Retinal pigment epithelial cell (primary cell): Measurements from ENCODE around the gene RBM26.
A peak's percentile ranks its signal among the peaks of the same experiment; 100 is the strongest.
"Not testable (repeated sequence)": the region's sequence is repeated elsewhere in the genome, so short reads cannot be mapped to it uniquely, and the experiment has no call there.

Source experiments
- DNase-seq: peaks from one replicate; pipeline ENCODE4 v3.0.0-alpha.2; 2010; ENCODE audit warnings: low read depth
- H3K4me3 ChIP-seq: 2 replicates; pipeline ENCODE4 v1.5.1; 2011; ENCODE audit warnings: mild to moderate bottlenecking, low read length, control low read depth, moderate library complexity
- CTCF ChIP-seq: conservative IDR thresholded peaks from 2 replicates; pipeline ENCODE4 v1.5.1; 2011; ENCODE audit warnings: low read depth, low read length, control low read depth, inconsistent platforms

The RBM26 gene

GRCh38 chr13:79287939-79288795, 117.9 kb downstream of the RBM26 start:
- DNase-seq = no peak
- no peak overlapping the region for H3K4me3 ChIP-seq
- TF ChIP-seq CTCF = no peak

- H3K4me3 ChIP-seq = no peak overlapping the region
- DNase-seq = peak; percentile 16
- TF ChIP-seq CTCF = no peak
Observed at GRCh38 chr13:79285159-79285558, 120.9 kb downstream of the RBM26 start.

DNA sequence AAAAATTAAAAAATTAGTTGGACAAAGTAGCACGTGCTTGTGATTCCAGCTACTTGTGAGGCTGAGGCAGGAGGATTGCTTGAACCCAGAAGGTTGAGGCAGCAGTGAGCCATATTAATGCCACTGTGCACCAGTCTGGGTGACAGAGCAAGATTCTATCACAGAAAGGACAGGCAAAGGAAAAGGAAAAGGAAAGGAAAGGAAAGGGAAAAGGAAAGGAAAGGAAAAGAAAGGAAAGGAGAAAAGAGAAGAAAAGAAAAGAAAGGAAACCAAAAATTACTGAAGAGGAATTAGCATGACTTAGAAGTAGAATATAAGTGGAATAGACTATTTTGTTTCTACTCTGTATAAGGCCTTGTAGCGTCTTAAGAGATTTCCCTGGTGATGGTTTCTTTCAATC, 122.3 kb downstream of the RBM26 start:
- H3K4me3 ChIP-seq = no peak overlapping the region
- TF ChIP-seq CTCF = no peak
- DNase-seq = no peak

DNA sequence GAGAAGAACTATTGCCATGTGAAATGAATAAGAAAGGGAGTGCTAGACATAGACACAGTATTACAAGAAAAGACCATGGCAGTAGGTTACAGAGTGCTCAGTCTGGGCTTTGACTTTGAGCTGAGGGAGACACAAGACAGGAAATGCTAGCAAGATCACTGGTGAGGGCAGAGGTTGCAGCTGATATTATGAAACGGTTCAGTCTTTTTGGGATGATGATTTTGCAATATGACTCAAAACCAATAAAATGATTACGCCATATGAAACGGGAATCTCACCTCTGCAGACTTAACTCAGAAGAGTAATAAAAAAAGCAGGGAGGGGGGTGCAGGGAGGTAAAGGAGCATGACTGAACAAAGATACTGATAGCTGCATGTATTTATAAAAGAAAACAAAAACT, 123.1 kb downstream of the RBM26 start:
- TF ChIP-seq CTCF = no peak
- no peak for DNase-seq
- no peak overlapping the region for H3K4me3 ChIP-seq

DNA sequence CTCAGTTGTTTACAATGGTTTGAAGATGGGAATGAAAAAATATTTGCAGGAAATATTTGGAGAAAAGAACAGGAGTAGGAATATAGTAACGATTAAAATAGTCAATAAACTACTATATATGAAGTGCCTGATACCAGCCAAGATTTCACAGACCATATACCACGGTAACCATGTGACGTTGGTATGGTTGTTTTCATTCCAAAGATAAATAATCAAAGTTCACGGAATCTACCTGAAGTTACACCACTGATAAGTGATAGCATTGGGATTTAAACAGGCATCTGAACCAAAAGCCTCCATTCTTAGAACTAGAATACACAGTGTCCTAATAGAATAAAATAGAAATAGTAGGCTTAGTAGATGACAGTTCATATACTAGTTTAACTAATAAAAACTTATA, 123.5 kb downstream of the RBM26 start:
- TF ChIP-seq CTCF = no peak
- H3K4me3 ChIP-seq = no peak overlapping the region
- DNase-seq = no peak

GRCh38 chr13:79281339-79281747, 124.7 kb downstream of the RBM26 start:
- no peak overlapping the region for H3K4me3 ChIP-seq
- no peak for DNase-seq
- TF ChIP-seq CTCF = no peak

- not testable (repeated sequence) for H3K4me3 ChIP-seq, DNase-seq
Observed at GRCh38 chr13:79279735-79280134, 126.3 kb downstream of the RBM26 start.

- H3K4me3 ChIP-seq = no peak overlapping the region
- no peak for DNase-seq
- no peak for TF ChIP-seq CTCF
Observed at GRCh38 chr13:79273045-79273444, 133.0 kb downstream of the RBM26 start.
